ENCODE data around the gene GOLGA8H.
"Not testable (repeated sequence)": the region's sequence is repeated elsewhere in the genome, so short reads cannot be mapped to it uniquely, and the experiment has no call there.

Gene GOLGA8H, protein sequence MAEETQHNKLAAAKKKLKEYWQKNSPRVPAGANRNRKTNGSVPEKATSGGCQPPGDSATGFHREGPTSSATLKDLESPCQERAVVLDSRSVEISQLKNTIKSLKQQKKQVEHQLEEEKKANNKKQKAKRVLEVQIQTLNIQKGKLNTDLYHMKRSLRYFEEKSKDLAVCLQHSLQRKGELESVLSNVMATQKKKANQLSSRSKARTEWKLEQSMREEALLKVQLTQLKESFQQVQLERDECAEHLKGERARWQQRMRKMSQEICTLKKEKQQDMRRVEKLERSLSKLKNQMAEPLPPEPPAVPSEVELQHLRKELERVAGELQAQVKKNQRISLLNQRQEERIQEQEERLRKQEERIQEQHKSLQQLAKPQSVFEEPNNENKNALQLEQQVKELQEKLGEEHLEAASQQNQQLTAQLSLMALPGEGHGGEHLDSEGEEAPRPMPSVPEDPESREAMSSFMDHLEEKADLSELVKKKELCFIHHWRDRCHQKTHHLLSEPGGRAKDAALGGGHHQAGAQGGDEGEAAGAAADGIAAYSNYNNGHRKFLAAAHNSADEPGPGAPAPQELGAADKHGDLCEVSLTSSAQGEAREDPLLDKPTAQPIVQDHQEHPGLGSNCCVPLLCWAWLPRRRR

DNA sequence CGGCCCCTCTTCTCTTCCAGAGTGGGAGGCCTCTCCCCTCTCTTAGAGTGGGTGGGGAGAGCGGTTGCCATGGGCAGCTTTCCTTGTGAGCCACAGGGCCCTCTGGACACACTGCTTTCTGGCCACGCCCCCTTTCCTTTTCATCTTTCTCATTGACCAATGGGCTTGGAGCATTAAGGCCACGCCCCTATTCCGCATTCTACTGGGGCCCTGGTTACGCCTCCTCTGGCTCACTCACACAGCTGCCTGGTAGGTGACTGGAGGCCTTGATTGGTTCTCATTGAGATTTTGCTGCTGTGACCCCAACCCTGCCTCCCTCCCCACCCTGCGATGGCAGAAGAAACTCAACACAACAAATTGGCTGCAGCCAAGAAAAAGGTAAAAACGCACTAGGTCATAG lies at the start of gene GOLGA8H:
Gene GOLGA8H, plus strand, starts transcription at position 233 of the 400 bp plus-strand sequence. Its CDS starts 98 bp downstream, at position 331.
- not testable (repeated sequence) for DNase-seq

GRCh38 chr15:30566949-30567348 lies 36.9 kb upstream of the GOLGA8H start:
- DNase-seq, result not testable (repeated sequence)

GRCh38 chr15:30573012-30573491 lies 30.8 kb upstream of the GOLGA8H start:
- not testable (repeated sequence) for DNase-seq

DNA sequence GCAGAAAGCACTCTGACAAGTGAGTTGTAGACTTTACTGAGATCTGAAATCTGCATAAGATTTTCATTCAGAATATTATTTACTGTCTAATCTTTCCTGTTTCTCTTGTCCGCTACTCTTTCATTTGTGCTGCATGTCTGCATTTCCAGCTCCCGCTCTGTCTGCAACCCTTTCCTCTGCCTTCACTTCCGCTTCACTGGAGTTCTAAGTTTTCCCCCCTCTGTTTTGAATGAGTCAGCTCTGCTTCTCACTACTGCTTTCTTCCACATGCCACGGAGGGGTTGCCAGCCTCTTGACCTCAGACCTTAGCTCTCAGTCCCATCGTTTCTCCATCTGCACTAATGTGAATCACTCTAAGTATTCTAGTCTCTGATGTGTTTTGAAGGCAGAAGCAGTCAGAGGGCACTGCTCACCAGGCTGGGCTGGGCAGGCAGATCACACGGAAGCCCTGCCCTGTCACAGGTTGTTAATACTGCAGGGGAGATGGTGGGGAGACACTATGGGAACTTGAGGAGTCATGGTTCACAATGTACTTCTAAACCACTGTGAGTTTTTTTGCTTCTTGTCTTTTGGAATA lies 24.3 kb upstream of the GOLGA8H start:
- not testable (repeated sequence) for DNase-seq

- not testable (repeated sequence) for DNase-seq
These were observed 23.1 kb upstream of the GOLGA8H start for GRCh38 chr15:30580716-30581115.

- not testable (repeated sequence) for DNase-seq
These were observed 4.9 kb upstream of the GOLGA8H start for GRCh38 chr15:30598953-30599352.

GRCh38 chr15:30612271-30612670 lies 8.4 kb downstream of the GOLGA8H start:
- DNase-seq, result not testable (repeated sequence)

- not testable (repeated sequence) for DNase-seq
These were observed 17.5 kb downstream of the GOLGA8H start for GRCh38 chr15:30621342-30621741.

GRCh38 chr15:30625436-30626193 lies 21.8 kb downstream of the GOLGA8H start, which contains the start of gene ARHGAP11B:
TSS of gene ARHGAP11B (plus strand) at chr15:30626128.
- not testable (repeated sequence) for DNase-seq

GRCh38 chr15:30626194-30626565 lies 22.4 kb downstream of the GOLGA8H start:
- DNase-seq, result not testable (repeated sequence)

- DNase-seq, result not testable (repeated sequence)
These were observed 22.8 kb downstream of the GOLGA8H start for GRCh38 chr15:30626632-30627031.

GRCh38 chr15:30650012-30650929 lies 46.4 kb downstream of the GOLGA8H start:
- DNase-seq, result no peak

GRCh38 chr15:30661154-30661553 lies 57.3 kb downstream of the GOLGA8H start:
- not testable (repeated sequence) for DNase-seq
